Measurements from ENCODE around the gene MYOF. TPM values are rescaled to one million over a fixed set of nuclear protein-coding genes. Genes with fewer than 3 reads are reported as not detected.
A peak's percentile ranks its signal among the peaks of the same experiment; 100 is the strongest.
"Not testable (repeated sequence)": the region's sequence is repeated elsewhere in the genome, so short reads cannot be mapped to it uniquely, and the experiment has no call there.

MYOF gene
- total RNA-seq, 4 donors from 2014 or later, result 4.1 to 10.3 (median 6.3) TPM

- Histone ChIP-seq H3K27ac (no peak overlapping the region), H3K4me1 (no peaks in the 10 kb centered on the region), H3K27me3 (no peaks in the 10 kb centered on the region), H3K36me3 (no peaks in the 10 kb centered on the region), H3K9me3 (no peaks in the 10 kb centered on the region), H3K4me3 (no peak overlapping the region)
- intact Hi-C loops (cut with DNase I; ENCODE audit: low total_unique reads) (no loop called here), in situ Hi-C loops (cut with MboI; ENCODE audit: low sequenced_read_pairs in 4 of 4) (no loop called here)
- ATAC-seq (no peak), DNase-seq (no peak)
- TF ChIP-seq POLR2A (IDR thresholded peaks at IDR 0.05) (no peak), CTCF (IDR thresholded peaks at IDR 0.05 in 4 of 5, conservative IDR thresholded peaks at IDR 0.05 in 1 of 5) (no peak)
Measured at GRCh38 chr10:93369588-93370164, 112.5 kb downstream of the MYOF start.

- ATAC-seq, result no peak
- in situ Hi-C loops (cut with MboI; ENCODE audit: low sequenced_read_pairs in 4 of 4), result no loop called here
Measured at GRCh38 chr10:93368210-93368609, 113.9 kb downstream of the MYOF start.

GRCh38 chr10:93367664-93368063, 114.5 kb downstream of the MYOF start:
- no peak overlapping the region for H3K27ac ChIP-seq
- H3K4me3 ChIP-seq, result no peak overlapping the region
- DNase-seq, result no peak
- no peaks in the 10 kb centered on the region for H3K4me1 ChIP-seq
- TF ChIP-seq CTCF (IDR thresholded peaks at IDR 0.05 in 4 of 5, conservative IDR thresholded peaks at IDR 0.05 in 1 of 5), result no peak
- H3K9me3 ChIP-seq, result no peaks in the 10 kb centered on the region
- H3K36me3 ChIP-seq, result no peaks in the 10 kb centered on the region
- ATAC-seq, result no peak
- intact Hi-C loops (cut with DNase I; ENCODE audit: low total_unique reads), result no loop called here
- in situ Hi-C loops (cut with MboI; ENCODE audit: low sequenced_read_pairs in 4 of 4), result no loop called here
- H3K27me3 ChIP-seq, result no peaks in the 10 kb centered on the region

More at GRCh38 chr10:93368210-93368609, 113.9 kb downstream of the MYOF start:
- Histone ChIP-seq H3K27ac (no peak overlapping the region), H3K36me3 (no peaks in the 10 kb centered on the region), H3K27me3 (no peaks in the 10 kb centered on the region), H3K4me3 (no peak overlapping the region), H3K4me1 (no peaks in the 10 kb centered on the region), H3K9me3 (no peaks in the 10 kb centered on the region)
- TF ChIP-seq POLR2A (IDR thresholded peaks at IDR 0.05) (no peak), CTCF (IDR thresholded peaks at IDR 0.05 in 4 of 5, conservative IDR thresholded peaks at IDR 0.05 in 1 of 5) (no peak)
- peak in 1 of 2 donors; percentile 15 for DNase-seq
- intact Hi-C loops (cut with DNase I; ENCODE audit: low total_unique reads), result no loop called here

GRCh38 chr10:93364966-93365365, 117.2 kb downstream of the MYOF start:
- H3K27ac ChIP-seq, result no peak overlapping the region
- H3K4me3 ChIP-seq, result no peak overlapping the region
- intact Hi-C loops (cut with DNase I; ENCODE audit: low total_unique reads) (no loop called here), in situ Hi-C loops (cut with MboI; ENCODE audit: low sequenced_read_pairs in 4 of 4) (no loop called here)
- H3K4me1 ChIP-seq, result no peaks in the 10 kb centered on the region
- TF ChIP-seq POLR2A (IDR thresholded peaks at IDR 0.05), result no peak
- no peaks in the 10 kb centered on the region for H3K9me3 ChIP-seq
- ATAC-seq (no peak), DNase-seq (no peak)
- H3K36me3 ChIP-seq, result no peaks in the 10 kb centered on the region
- H3K27me3 ChIP-seq, result no peaks in the 10 kb centered on the region

GRCh38 chr10:93363891-93364648, 118.1 kb downstream of the MYOF start:
- H3K4me3 ChIP-seq, result no peak overlapping the region
- no peak overlapping the region for H3K27ac ChIP-seq
- intact Hi-C loops (cut with DNase I; ENCODE audit: low total_unique reads) (no loop called here), in situ Hi-C loops (cut with MboI; ENCODE audit: low sequenced_read_pairs in 4 of 4) (no loop called here)
- H3K9me3 ChIP-seq, result no peaks in the 10 kb centered on the region
- no peak for ATAC-seq
- H3K27me3 ChIP-seq, result no peaks in the 10 kb centered on the region
- peak; percentile 22 to 40 for DNase-seq
- no peaks in the 10 kb centered on the region for H3K36me3 ChIP-seq
- no peak for TF ChIP-seq CTCF (IDR thresholded peaks at IDR 0.05 in 4 of 5, conservative IDR thresholded peaks at IDR 0.05 in 1 of 5)
- no peak for TF ChIP-seq POLR2A (IDR thresholded peaks at IDR 0.05)
- no peaks in the 10 kb centered on the region for H3K4me1 ChIP-seq

- H3K27ac ChIP-seq; H3K4me3 ChIP-seq; H3K9me3 ChIP-seq; H3K36me3 ChIP-seq; DNase-seq; in situ Hi-C loops (cut with MboI; ENCODE audit: low sequenced_read_pairs in 4 of 4); ATAC-seq; H3K4me1 ChIP-seq; H3K27me3 ChIP-seq: not testable (repeated sequence)
- intact Hi-C loops (cut with DNase I; ENCODE audit: low total_unique reads), result loop anchor here (10.0 kb wide), 2 partner anchors 284 to 474 kb away; partner anchors contain the start of gene CYP26A1
Measured at GRCh38 chr10:93358398-93358797, 123.7 kb downstream of the MYOF start.
